Esophagus (tissue), 2 donors: Measurements from ENCODE around the gene ADAMTS2. TPM values are rescaled to one million over a fixed set of nuclear protein-coding genes. Genes with fewer than 3 reads are reported as not detected.
A peak's percentile ranks its signal among the peaks of the same experiment; 100 is the strongest.

ENCODE experiments used
- H3K27ac ChIP-seq, 2 donors: one replicate each; pipeline ENCODE4 v1.5.1; 2013; ENCODE audit warnings: low read depth in 2 of 2, mild to moderate bottlenecking in 2 of 2, inconsistent platforms in 1 of 2, low read length in 1 of 2, moderate library complexity in 1 of 2
- H3K27me3 ChIP-seq, 2 donors: one replicate each; pipeline ENCODE4 v1.6.1; 2013; ENCODE audit warnings: low read length in 2 of 2, control low read depth in 1 of 2, mild to moderate bottlenecking in 1 of 2; ENCODE audit not compliant: insufficient read depth in 2 of 2, control insufficient read depth in 1 of 2
- H3K36me3 ChIP-seq, 2 donors: one replicate each; pipeline ENCODE4 v1.6.1; 2013; ENCODE audit warnings: low read length in 1 of 2; ENCODE audit not compliant: control insufficient read depth in 2 of 2, insufficient read depth in 2 of 2
- H3K4me1 ChIP-seq, 2 donors: one replicate each; pipeline ENCODE4 v1.6.1; 2013; ENCODE audit warnings: low read length in 1 of 2; ENCODE audit not compliant: control insufficient read depth in 2 of 2, insufficient read depth in 2 of 2
- H3K4me3 ChIP-seq, 2 donors: one replicate each; pipeline ENCODE4 v1.5.1; 2013; ENCODE audit warnings: low read length in 2 of 2, mild to moderate bottlenecking in 2 of 2, low read depth in 1 of 2, moderate library complexity in 1 of 2
- H3K9me3 ChIP-seq, 2 donors: one replicate each; pipeline ENCODE4 v1.6.1; 2013; ENCODE audit warnings: mild to moderate bottlenecking in 2 of 2, low read depth in 1 of 2, low read length in 1 of 2, moderate library complexity in 1 of 2; ENCODE audit not compliant: control insufficient read depth in 2 of 2, insufficient read depth in 1 of 2
- WGBS, 2 donors: extraction: QIAGEN DNeasy Blood & Tissue Kit; methylation state at CpG; one replicate each; pipeline ENCODE4 v1.1.7; 2013; 5-methylcytosine and 5-hydroxymethylcytosine counted together
- polyA plus RNA-seq, 2 donors: library from polyadenylated mRNA; stranded (reverse); fragments of 200-250 nt; gene quantifications; one replicate each; pipeline ENCODE4 v1.2.3, GENCODE V29; 2013
- donor health status: healthy with polysubstance abuse.
- donor health status: Bipolar disorder and iron deficiency.

Gene ADAMTS2
- polyA plus RNA-seq, 2 donors, result 1.4 to 1.5 TPM

GRCh38 chr5:179362355-179362754 is 17.1 kb upstream of the ADAMTS2 start:
- Histone ChIP-seq H3K4me3 (no peak overlapping the region), H3K4me1 (no peaks in the 10 kb centered on the region), H3K27ac (no peak overlapping the region), H3K36me3 (no peaks in the 10 kb centered on the region), H3K9me3 (no peaks in the 10 kb centered on the region), H3K27me3 (no peaks in the 10 kb centered on the region)
- 82 to 84% methylated on average over 18 of the region's 18 CpGs for WGBS, 2 donors

DNA sequence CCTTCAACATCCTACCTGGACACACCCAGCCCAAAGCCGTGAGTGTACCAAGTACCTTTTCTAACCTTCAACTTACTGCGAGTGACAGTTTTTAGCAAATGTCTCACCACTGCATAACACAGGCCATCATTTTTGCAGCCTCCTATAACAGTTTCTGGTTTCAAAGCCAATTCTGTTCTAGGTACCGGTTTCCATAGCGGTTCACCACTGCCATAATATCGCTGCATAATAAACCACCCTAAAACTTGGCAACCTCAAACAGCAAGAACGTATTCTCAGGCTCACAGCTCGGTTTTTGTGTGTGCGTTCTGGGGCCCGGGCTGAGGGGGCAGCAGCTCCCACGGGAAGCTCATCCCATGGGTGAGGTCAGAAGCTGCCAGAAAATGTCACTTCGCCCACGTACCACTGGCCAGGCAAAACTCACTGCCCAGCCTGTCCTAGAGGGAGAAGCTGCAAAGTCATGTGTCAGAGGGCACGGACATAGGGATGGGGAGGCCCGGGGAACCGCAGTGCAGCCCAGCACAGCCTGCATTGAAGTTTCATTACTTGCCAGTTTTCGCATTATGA is 15.9 kb upstream of the ADAMTS2 start:
- H3K9me3 ChIP-seq, result no peaks in the 10 kb centered on the region
- 78 to 80% methylated on average over 16 of the region's 16 CpGs for WGBS, 2 donors
- H3K4me1 ChIP-seq, result peaks cover 0 to 2% of the 10 kb centered on the region in 2 donors

DNA sequence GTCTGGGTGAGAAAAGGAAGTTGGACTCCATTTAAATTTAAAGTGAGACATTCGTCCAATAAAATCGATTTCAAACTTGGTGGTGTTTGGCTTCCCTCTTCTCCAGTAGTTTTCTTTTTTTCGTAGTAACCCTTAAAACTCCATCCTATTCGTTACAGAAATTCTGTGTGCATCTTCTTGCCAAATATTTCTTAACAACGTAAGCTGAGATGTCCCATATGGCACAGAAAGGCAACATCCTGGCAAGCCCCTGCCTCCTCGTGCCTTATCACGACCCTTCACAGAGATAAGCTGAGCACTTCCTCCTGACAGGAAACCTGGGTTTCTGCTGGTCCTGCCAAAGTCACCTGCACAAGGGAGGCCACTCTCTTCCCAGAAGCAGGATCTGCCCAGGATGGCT is 11.8 kb upstream of the ADAMTS2 start:
- 48 to 51% methylated on average over 7 of the region's 7 CpGs for WGBS, 2 donors
- Histone ChIP-seq H3K36me3 (no peaks in the 10 kb centered on the region), H3K4me1 (peaks cover 0 to 2% of the 10 kb centered on the region in 2 donors), H3K9me3 (no peaks in the 10 kb centered on the region), H3K27me3 (no peaks in the 10 kb centered on the region), H3K4me3 (no peak overlapping the region), H3K27ac (no peak overlapping the region)

More for the DNA sequence above, 15.9 kb upstream of the ADAMTS2 start:
- Histone ChIP-seq H3K27me3 (no peaks in the 10 kb centered on the region), H3K36me3 (no peaks in the 10 kb centered on the region), H3K27ac (no peak overlapping the region), H3K4me3 (no peak overlapping the region)

DNA sequence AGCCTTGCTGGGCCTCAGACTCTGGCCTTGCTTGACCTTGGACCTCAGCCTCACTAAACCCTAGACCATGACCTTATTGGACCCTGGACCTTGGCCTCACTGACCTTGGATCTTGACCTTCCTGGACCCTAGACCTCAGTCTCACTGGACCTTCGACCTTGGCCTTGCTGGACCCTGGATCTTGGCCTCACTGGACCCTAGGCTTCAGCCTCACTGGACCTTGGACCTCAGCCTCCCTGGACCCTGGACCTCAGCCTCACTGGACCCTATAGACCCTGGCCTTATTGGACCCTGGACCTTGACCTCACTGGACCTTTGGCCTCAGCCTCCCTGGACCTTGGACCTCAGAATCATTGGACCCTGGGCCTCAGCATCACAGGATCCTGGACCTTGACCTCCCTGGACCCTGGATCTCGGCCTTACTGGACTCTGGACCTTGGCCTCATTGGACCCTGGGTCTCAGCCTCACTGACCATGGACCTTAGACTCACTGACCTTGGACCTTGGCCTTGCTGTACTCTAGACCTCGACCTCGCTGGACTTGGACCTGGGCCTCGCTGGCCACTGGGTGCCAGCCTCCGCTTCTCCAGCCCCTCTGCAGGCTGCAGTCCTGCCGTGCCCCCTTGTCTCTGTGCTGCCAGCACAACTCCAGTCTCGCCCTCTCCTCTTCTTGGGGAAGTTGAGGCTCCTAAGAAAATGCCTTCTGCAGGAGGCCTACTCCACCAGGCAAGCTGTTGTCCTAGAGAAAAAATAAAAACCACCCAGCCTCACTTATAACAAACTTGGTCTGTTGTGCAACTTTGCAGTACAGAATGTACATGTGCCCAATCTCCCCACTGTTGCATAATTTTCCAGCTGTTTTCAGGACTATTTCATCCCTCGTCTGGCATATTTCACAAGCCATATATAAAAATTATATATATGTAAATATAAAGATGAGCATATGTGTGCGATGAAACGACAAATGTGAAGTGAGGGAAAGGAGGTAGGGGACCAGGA is 11.0 kb upstream of the ADAMTS2 start:
- no peaks in the 10 kb centered on the region for H3K9me3 ChIP-seq
- no peaks in the 10 kb centered on the region for H3K36me3 ChIP-seq
- peaks cover 0 to 2% of the 10 kb centered on the region in 2 donors for H3K4me1 ChIP-seq
- H3K4me3 ChIP-seq, result no peak overlapping the region
- 80% methylated on average over 11 of the region's 11 CpGs for WGBS, 2 donors
- H3K27ac ChIP-seq, result peak overlapping the region in 1 of 2 donors; percentile 20
- no peaks in the 10 kb centered on the region for H3K27me3 ChIP-seq

DNA sequence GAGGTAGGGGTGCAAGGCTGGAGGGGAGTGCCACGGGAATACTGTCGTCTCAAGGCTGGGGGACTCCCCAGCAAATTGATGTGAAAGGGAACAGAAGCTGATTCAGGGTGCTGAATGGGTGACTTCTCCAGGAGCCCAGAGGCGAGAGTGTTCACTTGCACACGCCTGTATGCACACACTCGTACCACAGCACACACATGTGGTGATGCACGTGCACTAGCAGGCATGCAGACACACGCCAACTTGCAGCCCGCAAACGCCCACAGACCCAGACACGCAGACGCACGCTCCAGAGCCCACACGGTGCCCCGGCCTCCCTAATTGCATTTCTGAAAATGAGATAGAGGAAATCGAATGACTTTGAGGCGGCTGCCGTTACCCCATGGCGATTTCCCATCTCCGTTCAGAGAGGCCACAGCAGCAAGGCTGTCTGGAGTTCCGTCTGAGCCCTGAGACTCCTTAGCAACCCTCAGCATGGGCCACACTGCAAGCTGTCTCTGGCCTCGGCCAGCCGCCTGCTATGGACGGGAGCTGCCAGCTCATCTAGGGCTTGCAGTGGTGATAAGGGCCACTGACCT is 9.1 kb upstream of the ADAMTS2 start:
- Histone ChIP-seq H3K4me3 (no peak overlapping the region), H3K9me3 (no peaks in the 10 kb centered on the region), H3K4me1 (peaks cover 0 to 2% of the 10 kb centered on the region in 2 donors), H3K36me3 (no peaks in the 10 kb centered on the region), H3K27me3 (no peaks in the 10 kb centered on the region), H3K27ac (no peak overlapping the region)
- 64 to 71% methylated on average over 23 of the region's 23 CpGs for WGBS, 2 donors

DNA sequence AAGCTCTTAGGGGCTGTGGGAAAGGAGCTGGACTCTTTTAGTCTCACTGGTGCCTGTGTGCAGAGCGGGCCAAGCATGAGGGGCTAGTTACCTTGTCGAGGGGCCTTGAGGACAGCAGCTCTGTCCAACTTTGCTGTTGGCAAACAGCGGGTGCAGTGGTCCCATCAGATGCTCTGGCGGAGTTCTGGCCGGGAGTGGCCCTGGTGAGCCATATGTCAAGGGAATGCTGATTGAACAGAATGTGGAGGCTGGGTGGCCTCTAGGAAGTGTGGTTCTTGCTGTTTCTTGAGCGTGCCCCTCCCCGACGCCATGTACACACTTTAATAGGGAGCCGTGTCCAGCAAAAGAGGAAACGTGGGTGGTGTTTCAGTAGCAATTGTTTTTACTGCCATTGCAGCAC is 3.6 kb upstream of the ADAMTS2 start:
- peaks cover 0 to 2% of the 10 kb centered on the region in 2 donors for H3K27me3 ChIP-seq

GRCh38 chr5:179348011-179348530 is 2.8 kb upstream of the ADAMTS2 start:
- Histone ChIP-seq H3K4me1 (peaks cover 8 to 9% of the 10 kb centered on the region in 2 donors), H3K9me3 (no peaks in the 10 kb centered on the region), H3K36me3 (no peaks in the 10 kb centered on the region), H3K4me3 (no peak overlapping the region), H3K27me3 (peaks cover 0 to 2% of the 10 kb centered on the region in 2 donors), H3K27ac (no peak overlapping the region)
- 83 to 86% methylated on average over 15 of the region's 15 CpGs for whole genome bisulfite sequencing, 2 donors

More for the DNA sequence above, 3.6 kb upstream of the ADAMTS2 start:
- no peaks in the 10 kb centered on the region for H3K9me3 ChIP-seq
- H3K4me1 ChIP-seq, result peaks cover 6% of the 10 kb centered on the region in 2 donors
- H3K36me3 ChIP-seq, result no peaks in the 10 kb centered on the region
- WGBS, 2 donors, result 66 to 82% methylated on average over 10 of the region's 10 CpGs
- no peak overlapping the region for H3K27ac ChIP-seq
- no peak overlapping the region for H3K4me3 ChIP-seq

DNA sequence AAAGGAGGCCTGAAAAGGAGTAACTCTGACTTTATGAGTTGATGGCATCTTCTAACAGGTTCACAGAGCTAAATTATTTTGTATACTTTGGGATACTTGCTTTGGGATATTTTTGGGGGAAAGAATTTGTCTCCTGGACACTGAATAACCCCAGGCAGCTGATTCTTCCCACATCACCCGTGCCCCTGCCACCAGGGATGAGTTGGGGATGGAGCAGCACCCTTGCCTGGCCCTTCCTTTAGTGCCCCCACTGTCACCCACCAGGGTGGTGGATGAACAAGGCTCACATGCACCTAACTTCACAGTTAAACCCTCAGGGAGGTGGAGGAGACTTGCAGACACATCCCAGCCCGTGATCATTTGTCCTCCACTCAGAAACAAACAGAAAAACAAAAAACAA is 2.3 kb upstream of the ADAMTS2 start:
- Histone ChIP-seq H3K4me1 (peaks cover 9% of the 10 kb centered on the region in 2 donors), H3K4me3 (no peak overlapping the region), H3K36me3 (no peaks in the 10 kb centered on the region), H3K27me3 (peaks cover 0 to 2% of the 10 kb centered on the region in 2 donors), H3K27ac (no peak overlapping the region), H3K9me3 (no peaks in the 10 kb centered on the region)
- WGBS, 2 donors, result 44 to 59% methylated on average over 2 of the region's 2 CpGs

DNA sequence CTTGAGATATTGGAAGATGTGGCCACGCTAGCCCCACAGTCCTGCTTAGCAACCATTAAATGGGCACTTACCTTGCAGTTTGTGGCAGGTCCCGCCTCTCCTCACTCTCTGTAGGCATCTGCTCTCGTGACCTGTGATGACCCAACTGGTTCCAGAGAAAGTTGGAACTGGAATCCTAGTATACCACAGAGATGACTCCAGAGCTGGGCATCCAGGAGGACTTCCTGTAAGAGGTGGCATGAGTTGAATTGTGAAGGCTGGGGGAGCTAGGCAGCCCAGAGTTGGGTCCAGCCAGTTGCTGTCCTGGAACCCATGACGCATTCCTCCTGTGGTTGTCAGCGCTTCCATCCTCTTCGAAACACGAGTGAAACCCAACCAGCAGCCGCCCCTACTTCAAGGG is 1.6 kb upstream of the ADAMTS2 start:
- Histone ChIP-seq H3K27me3 (peaks cover 0 to 2% of the 10 kb centered on the region in 2 donors), H3K4me1 (peaks cover 9% of the 10 kb centered on the region in 2 donors), H3K27ac (no peak overlapping the region), H3K9me3 (no peaks in the 10 kb centered on the region), H3K4me3 (no peak overlapping the region), H3K36me3 (no peaks in the 10 kb centered on the region)
- WGBS, 2 donors, result 90 to 94% methylated on average over 8 of the region's 8 CpGs
